RPMI8226 (cell line): ENCODE measurements around the gene IL12RB1.
"Not testable (repeated sequence)": the region's sequence is repeated elsewhere in the genome, so short reads cannot be mapped to it uniquely, and the experiment has no call there.

Source experiments
- DNase-seq: peaks from one replicate; pipeline ENCODE4 v3.0.0-alpha.2; 2015

The IL12RB1 gene

DNA sequence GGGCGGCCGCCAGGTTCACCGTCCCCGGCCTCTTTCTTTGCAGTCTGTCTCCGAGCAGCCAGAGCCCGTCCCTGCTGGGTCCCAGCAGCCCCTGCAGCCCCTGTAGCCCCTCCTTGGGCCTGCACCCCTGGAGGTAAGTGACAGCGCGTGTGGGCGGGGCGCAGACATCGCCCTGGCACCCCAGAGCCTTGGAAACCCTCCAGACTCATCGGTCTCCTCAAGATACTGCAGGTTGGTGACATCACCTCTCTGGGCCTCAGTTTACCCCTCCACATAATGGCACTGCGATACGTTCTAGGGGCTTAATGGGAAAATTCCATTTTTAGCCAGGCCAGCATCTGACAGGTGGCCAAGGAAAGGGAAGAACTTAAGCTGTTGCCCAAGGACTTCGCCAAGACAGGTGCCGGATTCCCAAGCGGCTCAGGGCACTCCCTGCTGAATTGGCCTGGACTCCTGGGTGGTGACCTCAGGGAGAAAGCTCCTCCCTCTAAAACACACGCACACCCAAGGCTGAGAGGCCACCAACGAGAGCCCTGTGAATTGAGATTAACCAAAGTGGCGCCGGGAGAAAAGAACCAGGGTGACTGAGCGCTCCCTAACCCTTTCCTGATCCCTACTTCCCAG, 24.0 kb upstream of the IL12RB1 start:
- no peak for DNase-seq

DNA sequence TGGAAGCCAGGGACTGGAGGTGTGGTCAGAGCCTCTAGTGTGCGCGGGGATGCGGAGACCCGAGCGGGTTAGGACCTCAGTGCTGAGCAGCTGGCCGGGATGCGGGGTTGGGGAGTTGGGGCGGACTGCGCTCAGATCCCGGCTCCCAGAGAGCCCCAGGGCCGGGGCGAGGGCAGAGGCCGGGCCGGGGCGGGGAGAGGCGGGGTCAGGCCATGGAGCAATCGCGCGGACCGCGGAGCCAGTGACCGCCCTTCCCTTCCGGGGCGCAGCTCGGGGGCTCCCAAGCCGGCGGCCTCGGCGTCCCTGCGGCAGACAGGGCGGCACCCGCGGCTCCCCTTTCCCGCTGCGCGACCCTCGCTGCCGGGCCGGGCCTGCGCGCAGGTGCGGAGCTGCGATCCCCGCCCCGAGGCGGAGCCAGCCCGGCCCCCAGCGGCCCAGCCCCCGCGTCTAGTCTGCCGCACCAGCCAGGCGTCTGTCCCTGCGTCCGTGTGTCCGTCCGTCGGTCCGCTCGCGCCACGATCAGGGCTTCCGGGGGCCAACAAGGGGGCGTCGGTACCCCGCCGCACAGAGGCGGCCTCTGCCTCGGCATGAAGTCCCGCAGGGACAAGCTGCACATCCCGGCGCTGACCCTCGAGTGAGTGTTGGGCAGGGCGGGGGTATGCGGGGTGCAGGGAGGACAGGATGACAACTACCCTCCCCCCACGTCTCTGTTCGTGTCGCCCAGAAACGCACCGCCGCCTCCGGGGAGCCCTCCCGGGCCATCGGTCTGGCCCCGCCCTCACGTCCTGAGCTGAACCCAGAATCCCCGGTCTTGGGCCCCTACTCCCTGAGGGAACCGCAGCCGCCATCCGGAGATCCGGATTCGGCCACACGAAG, 23.2 kb upstream of the IL12RB1 start:
- peak; percentile 54 for DNase-seq

DNA sequence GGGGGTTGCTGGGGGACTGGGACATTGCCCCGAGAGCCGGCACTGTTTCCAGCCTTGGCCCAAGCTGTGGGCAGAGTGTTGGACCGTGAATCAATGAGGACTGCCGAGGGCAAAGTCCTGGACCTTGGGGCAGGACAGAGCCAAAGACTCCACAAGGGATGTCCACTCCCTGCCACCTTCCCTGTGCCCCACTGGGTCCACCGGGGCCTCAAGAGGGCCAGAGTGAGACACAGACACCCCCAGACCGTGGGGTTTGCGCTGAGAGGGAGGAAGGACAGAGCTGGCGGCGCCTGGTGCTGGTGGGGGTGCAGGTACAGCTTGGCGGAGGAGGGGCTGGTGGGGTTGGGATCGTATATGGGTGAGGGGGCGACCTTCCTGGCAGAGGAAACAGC, 22.6 kb upstream of the IL12RB1 start:
- DNase-seq, result no peak

DNA sequence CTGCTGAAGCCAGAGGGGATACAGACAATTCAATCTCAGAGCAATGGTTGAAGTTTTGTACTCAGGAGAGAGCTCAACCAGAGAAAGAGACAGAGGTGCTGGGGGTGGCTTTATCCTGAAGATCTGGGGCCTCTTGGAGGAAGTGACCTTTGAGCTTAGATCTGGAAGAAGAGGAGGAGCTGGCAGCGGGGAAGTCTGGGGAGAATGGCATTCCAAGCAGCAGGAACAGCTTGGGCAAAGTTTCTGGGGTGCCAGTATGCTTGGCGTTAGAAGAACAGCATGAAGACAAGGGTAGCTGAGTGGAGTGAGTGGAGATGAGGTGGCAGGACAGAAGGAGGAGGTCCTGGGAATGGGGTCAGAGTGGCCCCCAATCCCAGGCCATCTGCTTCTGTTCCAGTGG, 22.2 kb upstream of the IL12RB1 start:
- DNase-seq, result no peak

DNA sequence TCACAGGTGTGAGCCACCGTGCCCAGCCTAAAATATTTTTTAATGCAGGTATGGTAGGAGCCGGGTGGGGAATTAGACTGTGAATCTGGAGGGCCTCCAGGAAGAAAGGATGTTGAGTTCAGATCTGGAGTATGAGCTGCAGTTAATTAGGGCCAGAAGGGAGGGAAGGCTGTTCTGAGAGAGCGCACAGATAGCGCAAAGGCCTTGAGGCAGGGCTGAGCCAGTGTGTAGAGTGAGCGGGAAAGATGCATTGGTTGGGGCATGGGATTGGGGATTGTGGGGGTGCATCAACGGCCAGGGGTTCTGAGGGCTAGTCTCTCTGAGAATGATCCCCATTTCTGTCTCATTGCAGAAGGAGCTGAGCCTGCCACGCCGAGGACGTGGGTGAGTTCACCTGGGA, 20.5 kb upstream of the IL12RB1 start:
- no peak for DNase-seq

- not testable (repeated sequence) for DNase-seq
Measured at GRCh38 chr19:18105259-18105658, 18.5 kb upstream of the IL12RB1 start.

DNA sequence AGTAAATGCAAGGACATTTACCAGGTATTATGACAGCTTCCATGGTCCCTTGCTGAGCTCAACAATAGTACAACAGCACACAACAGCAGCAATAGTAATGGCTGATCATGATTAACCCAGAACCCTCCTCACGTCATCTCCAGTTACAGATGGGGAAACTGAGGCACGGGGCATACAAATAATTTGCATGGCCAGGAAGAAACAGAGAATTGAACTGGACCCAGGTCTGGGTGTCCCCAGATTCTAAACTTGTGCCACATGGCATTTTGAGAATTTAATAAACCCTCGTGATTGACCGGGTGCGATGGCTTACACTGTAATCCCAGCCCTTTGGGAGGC, 18.0 kb upstream of the IL12RB1 start:
- no peak for DNase-seq

DNA sequence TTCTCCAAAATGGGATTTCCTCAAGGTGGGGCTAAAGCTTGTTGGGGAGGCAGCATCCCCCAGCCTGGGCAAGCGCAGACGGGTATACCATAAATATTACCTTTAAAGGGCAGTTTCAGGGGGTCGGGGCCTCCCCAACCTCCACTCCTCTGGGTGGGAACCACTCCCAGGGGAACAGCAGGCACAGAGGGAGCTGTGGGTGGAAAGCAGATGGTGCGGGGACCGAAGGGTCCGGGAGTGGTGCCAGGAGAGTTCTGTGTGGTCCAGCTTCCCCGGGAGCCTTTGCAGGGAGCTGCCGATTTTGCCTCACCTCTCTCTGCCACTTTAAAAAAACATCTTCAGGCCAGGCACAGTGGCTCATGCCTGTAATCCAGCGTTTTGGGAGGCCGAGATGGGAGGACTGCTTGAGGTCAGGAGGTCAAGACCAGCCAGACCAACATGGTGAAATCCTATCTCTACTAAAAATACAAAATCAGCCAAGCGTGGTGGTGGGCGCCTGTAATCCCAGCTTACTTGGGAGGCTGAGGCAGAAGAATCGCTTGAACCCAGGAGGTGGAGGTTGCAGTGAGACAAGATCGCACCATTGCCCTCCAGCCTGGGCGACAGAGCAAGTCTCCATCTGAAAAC, 16.3 kb upstream of the IL12RB1 start:
- no peak for DNase-seq

DNA sequence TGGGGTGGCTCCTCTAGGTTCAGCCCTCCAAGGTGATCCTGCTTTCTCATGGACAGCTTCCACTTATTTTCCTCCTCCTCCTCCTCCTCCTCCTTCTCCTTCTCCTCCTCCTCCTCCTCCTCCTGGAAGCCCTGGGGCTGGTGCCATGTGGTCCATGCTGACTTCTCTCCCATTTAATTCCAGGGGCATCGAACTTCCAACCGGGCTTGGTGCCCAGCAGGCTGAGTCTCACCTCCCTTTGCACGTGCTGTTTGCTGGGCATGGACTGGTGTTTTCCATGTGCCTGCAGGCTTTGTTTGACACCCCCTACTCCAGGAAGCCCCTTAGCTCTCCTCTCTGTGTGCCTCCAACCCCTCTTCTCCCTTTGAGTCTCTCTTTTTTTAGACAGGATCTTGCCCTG, 14.5 kb upstream of the IL12RB1 start:
- no peak for DNase-seq

- no peak for DNase-seq
Measured at GRCh38 chr19:18100710-18101109, 14.0 kb upstream of the IL12RB1 start.

DNA sequence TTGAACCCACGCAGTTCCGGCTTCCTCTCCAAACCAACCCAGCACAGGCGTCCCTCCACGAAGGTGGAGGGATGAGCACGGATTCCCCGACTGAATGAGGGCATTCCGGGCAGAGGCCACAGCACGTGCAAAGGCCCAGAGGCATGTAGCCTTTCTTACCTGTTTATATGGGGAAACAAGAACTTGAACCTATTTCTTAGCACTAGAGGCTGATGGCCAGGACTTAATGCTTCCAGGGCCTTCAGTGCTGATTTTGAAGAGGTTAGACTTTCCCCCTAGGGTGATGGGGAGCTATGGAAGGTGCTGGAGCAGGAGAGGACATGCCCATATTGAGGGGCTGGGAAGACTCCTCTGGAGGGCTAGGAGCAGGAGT, 12.9 kb upstream of the IL12RB1 start:
- DNase-seq, result no peak

DNA sequence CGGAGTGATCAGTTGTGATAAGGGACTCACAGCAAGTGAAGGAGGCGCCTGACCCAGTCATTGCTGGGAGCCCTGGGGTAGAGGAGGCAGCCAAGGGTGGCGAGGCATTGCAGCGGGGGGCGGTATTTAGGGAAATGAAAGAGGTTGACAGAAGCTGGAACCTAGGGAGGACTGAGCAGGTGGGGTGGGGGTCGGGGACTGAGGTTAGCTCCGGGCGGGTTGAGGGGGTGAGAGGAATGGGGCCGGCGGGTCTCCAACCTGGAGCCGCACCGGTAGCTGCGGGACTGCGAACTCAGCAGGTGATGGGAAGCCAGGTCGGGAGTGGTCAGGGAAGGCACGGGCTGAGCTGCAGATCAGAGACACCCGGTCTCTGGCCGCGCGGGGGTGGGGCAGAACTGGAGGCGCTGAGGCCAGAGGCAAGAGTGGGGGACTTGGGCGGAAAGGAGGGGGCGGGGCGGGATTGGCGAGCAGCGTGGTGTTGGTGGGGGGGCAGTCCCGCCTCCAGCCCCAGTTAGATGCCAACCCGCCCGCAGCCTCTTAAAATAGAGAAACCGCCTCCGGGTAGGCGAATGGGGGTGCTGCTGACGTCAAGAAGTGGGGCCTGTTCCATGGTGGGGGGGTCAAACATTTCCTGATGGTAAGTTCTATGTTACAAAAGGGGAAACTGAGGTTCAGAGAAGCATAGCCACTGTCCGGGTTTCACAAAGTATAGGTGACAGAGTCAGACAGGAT, 12.3 kb upstream of the IL12RB1 start:
- peak; percentile 70 for DNase-seq

- DNase-seq, result no peak
Measured at GRCh38 chr19:18097993-18098890, 11.5 kb upstream of the IL12RB1 start.

- DNase-seq, result peak; percentile 96
Measured at GRCh38 chr19:18097217-18097992, 10.7 kb upstream of the IL12RB1 start, which contains the start of gene MAST3. Gene MAST3 (plus strand): TSS chr19:18097778. CDS start chr19:18097793, 15 bp downstream.

DNA sequence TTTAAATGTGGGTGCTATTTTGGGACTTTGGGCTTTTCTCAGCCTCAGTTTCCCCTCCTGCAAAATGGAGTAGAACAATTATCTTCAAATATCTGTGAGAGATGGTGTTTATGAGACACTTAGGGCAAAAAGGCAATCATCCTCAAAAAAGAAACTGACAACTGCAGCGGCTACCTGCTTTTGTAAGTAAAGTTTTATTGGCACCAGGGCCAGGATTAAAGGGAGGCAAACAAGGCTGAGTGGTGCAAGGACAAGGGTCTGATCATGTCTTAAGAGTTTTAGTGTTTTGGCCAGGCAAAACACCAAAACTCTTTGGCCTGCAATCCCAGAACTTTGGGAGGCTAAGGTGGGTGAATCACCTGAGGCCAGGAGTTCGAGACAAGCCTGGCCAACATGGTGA, 9.5 kb upstream of the IL12RB1 start:
- no peak for DNase-seq

GRCh38 chr19:18093439-18094161, 6.9 kb upstream of the IL12RB1 start:
- no peak for DNase-seq

DNA sequence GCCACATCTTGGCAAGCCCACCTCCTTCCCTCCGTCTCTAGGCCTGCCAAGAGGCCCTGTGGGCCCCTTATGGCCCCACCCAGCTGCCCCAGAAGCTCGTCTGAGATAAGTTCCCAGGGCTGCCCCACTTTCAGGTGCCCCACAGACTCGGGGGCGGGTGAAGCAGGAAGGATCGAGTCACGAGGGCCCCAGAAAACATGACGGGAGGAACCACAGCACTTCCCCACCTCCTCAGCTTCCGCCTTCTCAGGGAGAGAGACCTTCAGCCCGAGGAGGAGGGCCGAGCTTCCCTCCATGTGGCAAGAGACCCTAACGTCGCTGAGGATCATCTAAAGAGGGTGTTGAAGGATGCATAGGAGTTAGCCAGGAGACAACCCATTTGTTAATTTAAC, 4.5 kb upstream of the IL12RB1 start:
- DNase-seq, result no peak

DNA sequence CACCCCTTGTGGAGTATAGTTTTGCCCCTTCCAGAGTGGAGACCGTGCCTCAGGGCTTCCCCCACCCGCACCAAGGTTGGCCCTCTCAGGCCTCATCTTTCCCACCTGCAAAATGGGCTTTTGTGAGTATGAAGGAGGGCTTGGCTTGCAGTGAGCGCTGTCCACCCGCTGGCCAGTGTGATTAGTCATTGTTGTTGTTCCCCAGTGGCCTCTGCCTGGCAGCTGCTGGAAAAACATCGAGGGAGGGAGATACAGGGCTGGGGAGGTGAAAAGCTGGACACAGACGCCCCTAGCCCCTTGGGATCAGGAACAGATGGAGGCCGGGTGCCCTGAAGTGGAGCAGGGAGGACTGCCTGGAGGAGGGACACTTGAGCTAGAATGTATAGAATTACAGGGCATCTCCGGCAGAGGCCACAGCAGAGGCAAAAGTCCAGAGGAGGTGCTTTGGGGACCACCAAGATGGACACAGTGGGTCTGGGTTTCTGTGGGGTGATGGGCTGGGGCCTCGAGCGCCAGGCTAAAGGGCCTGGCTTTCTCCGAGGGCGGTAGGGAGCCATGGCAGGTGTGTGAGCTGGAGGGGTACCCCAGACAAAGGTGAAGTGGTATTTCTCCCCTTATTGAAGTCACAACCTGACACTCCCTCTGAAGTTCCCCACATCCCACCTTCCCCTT, 3.9 kb upstream of the IL12RB1 start:
- DNase-seq, result no peak

DNA sequence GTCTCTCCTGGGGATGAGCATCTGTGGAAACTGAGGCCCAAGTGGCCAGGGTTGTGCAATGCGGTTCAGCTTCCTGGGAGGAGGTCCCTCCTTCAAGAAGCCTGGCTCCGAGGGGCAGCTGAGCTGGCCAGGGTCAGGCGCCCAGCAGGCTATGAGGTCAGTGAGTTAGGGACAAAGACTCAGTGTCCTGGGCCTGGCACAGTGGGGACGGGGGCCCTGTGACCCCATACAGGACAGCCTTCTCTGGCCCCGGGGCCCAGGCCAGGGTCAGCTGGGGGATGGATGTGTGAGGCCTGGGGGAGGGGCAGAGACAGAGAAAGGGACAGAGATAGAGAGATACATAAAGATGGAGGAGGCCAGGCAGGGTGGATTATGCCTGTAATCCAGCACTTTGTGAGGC, 3.0 kb upstream of the IL12RB1 start:
- DNase-seq, result no peak

DNA sequence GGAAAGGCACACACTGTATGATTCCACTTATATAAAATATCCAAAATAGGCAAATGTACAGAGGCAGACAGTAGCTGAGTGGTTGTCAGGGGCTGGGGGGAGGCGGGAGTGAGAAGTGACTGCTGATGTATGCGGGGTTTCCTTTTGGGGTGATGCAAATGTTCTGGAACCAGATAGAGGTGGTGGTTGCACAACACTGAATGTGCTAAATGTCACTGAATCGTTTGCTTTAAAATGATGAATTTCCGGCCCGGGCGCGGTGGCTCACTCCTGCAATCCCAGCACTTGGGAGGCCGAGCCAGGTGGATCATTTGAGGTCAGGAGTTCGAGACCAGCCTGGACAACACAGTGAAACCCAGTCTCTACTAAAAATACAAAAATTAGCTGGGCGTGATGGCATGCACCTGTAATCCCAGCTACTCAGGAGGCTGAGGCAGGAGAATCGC, 2.4 kb upstream of the IL12RB1 start:
- not testable (repeated sequence) for DNase-seq
